ENCODE measurements around the gene PCCA.

DNA sequence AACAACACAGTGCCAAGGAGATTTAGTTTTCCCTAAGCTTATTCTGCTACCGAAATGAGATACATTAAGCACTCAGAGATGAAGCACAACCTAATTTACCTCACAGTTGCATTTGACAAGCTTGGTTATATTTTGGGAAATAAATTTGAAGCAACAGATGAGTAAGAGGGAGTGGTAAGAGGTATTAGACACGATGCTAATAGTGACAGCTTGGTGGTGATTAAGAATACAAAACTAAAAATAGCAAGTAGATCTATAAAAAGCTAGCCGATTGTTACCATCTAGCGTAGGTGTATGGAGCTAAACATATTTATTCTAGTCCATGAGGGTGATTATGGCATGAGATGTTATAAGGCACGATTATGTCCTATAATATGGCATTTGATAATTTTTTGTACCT is 208.5 kb downstream of the PCCA start:
- TF ChIP-seq POLR2AphosphoS5 (IDR thresholded peaks at IDR 0.05) = no peak
- TF ChIP-seq, protein P1, sequence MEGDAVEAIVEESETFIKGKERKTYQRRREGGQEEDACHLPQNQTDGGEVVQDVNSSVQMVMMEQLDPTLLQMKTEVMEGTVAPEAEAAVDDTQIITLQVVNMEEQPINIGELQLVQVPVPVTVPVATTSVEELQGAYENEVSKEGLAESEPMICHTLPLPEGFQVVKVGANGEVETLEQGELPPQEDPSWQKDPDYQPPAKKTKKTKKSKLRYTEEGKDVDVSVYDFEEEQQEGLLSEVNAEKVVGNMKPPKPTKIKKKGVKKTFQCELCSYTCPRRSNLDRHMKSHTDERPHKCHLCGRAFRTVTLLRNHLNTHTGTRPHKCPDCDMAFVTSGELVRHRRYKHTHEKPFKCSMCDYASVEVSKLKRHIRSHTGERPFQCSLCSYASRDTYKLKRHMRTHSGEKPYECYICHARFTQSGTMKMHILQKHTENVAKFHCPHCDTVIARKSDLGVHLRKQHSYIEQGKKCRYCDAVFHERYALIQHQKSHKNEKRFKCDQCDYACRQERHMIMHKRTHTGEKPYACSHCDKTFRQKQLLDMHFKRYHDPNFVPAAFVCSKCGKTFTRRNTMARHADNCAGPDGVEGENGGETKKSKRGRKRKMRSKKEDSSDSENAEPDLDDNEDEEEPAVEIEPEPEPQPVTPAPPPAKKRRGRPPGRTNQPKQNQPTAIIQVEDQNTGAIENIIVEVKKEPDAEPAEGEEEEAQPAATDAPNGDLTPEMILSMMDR (IDR thresholded peaks at IDR 0.05) = no peak
- TF ChIP-seq POLR2A (IDR thresholded peaks at IDR 0.05) = no peak

Data from breast epithelium (tissue), 3 donors.